Measurements from ENCODE around the gene SMKR1.
"Not testable (repeated sequence)": the region's sequence is repeated elsewhere in the genome, so short reads cannot be mapped to it uniquely, and the experiment has no call there.

The SMKR1 gene

GRCh38 chr7:129530795-129531391 is 28.6 kb downstream of the SMKR1 start:
- DNase-seq = no peak

GRCh38 chr7:129531721-129532120 is 29.4 kb downstream of the SMKR1 start:
- no peak for DNase-seq

- DNase-seq = no peak
Measured at GRCh38 chr7:129532375-129532774, 30.0 kb downstream of the SMKR1 start.

- DNase-seq = not testable (repeated sequence)
Measured at GRCh38 chr7:129534558-129535274, 32.4 kb downstream of the SMKR1 start.

- no peak for DNase-seq
Measured at GRCh38 chr7:129535896-129536295, 33.6 kb downstream of the SMKR1 start.

- DNase-seq = no peak
Measured at GRCh38 chr7:129536323-129536722, 34.0 kb downstream of the SMKR1 start.

- DNase-seq = no peak
Measured at GRCh38 chr7:129538790-129539189, 36.5 kb downstream of the SMKR1 start.

- no peak for DNase-seq
Measured at GRCh38 chr7:129540340-129540739, 38.0 kb downstream of the SMKR1 start.

- DNase-seq = no peak
Measured at GRCh38 chr7:129544700-129545099, 42.4 kb downstream of the SMKR1 start.

GRCh38 chr7:129550693-129551360 is 48.5 kb downstream of the SMKR1 start:
- peak; percentile 44 for DNase-seq

- peak; percentile 95 for DNase-seq
Measured at GRCh38 chr7:129553899-129554461, 51.6 kb downstream of the SMKR1 start.

GRCh38 chr7:129556607-129557133 is 54.3 kb downstream of the SMKR1 start:
- DNase-seq = no peak

- DNase-seq = peak; percentile 53
Measured at GRCh38 chr7:129557686-129558481, 55.6 kb downstream of the SMKR1 start.

- DNase-seq = no peak
Measured at GRCh38 chr7:129559564-129559963, 57.2 kb downstream of the SMKR1 start.

GRCh38 chr7:129560831-129561230 is 58.5 kb downstream of the SMKR1 start:
- no peak for DNase-seq

- no peak for DNase-seq
Measured at GRCh38 chr7:129561677-129562359, 59.5 kb downstream of the SMKR1 start.

Data from NCI-H69 (cell line).